Left ventricle myocardium superior (tissue), 1 donor: ENCODE measurements around the gene SPTA1. TPM values are rescaled to one million over a fixed set of nuclear protein-coding genes. Genes with fewer than 3 reads are reported as not detected.
"Not testable (repeated sequence)": the region's sequence is repeated elsewhere in the genome, so short reads cannot be mapped to it uniquely, and the experiment has no call there.

ENCODE experiments used
- ATAC-seq: fragments of 200-7000 bp; cut with Tn5 transposase; one replicate; pipeline ENCODE4 v1.9.1; 2020; ENCODE audit warnings: mild to moderate bottlenecking, moderate library complexity
- DNase-seq: peaks from one replicate; pipeline ENCODE4 v3.0.0-alpha.2; 2020
- intact Hi-C: fragments of 100-400 bp; cut with micrococcal nuclease; formaldehyde crosslinking; loops from one replicate; pipeline ENCODE4 v1.11.0; 2022
- long read RNA-seq: library from polyadenylated mRNA; unstranded; transcript quantifications from one replicate; pipeline ENCODE4 v2.0.0, GENCODE V29; 2021
- total RNA-seq: library from RNA; stranded (reverse); fragmentation: NEBNext Ultra II Directional; extraction: Animal tissue kit (Norgen Biotek cat#: 25700); gene quantifications from one replicate; pipeline ENCODE4 v1.2.1, GENCODE V29; 2021
- donor health status: DM: no; HTN: yes; CAD: no; lungs with severe emphysema.

The SPTA1 gene
- total RNA-seq: not detected
- long read RNA-seq: 0 reads

GRCh38 chr1:158686111-158687009 is at the start of gene SPTA1:
TSS of gene SPTA1 (minus strand) at chr1:158686715. CDS start at chr1:158686517, 198 bp downstream.
- ATAC-seq: no peak
- intact Hi-C loops: no loop called here
- no peak for DNase-seq

GRCh38 chr1:158735848-158736247 is 49.3 kb upstream of the SPTA1 start:
- intact Hi-C loops: no loop called here
- ATAC-seq: no peak

GRCh38 chr1:158732524-158732923 is 46.0 kb upstream of the SPTA1 start:
- ATAC-seq: no peak
- intact Hi-C loops: no loop called here
- no peak for DNase-seq

More at GRCh38 chr1:158735848-158736247, 49.3 kb upstream of the SPTA1 start:
- DNase-seq: no peak

GRCh38 chr1:158731707-158732106 is 45.2 kb upstream of the SPTA1 start:
- DNase-seq (no peak), ATAC-seq (no peak)
- intact Hi-C loops: no loop called here

GRCh38 chr1:158730453-158730852 is 43.9 kb upstream of the SPTA1 start:
- DNase-seq: no peak
- no peak for ATAC-seq
- intact Hi-C loops: no loop called here

GRCh38 chr1:158728510-158729225 is 42.2 kb upstream of the SPTA1 start:
- DNase-seq: no peak
- no peak for ATAC-seq
- intact Hi-C loops: no loop called here

GRCh38 chr1:158724442-158724841 is 37.9 kb upstream of the SPTA1 start:
- ATAC-seq (no peak), DNase-seq (no peak)
- intact Hi-C loops: no loop called here

- intact Hi-C loops: no loop called here
- ATAC-seq: no peak
These were observed 34.1 kb upstream of the SPTA1 start, which contains the start of gene OR6K3 for GRCh38 chr1:158720620-158721019. TSS of gene OR6K3 (minus strand) at chr1:158720720. CDS start at chr1:158718115, 2,605 bp downstream.

GRCh38 chr1:158719664-158720063 is 33.1 kb upstream of the SPTA1 start:
- DNase-seq (no peak), ATAC-seq (no peak)
- intact Hi-C loops: no loop called here

More at GRCh38 chr1:158720620-158721019, 34.1 kb upstream of the SPTA1 start, which contains the start of gene OR6K3:
- DNase-seq: no peak

- intact Hi-C loops: no loop called here
- ATAC-seq: no peak
- DNase-seq: no peak
These were observed 30.8 kb upstream of the SPTA1 start for GRCh38 chr1:158717344-158717743.

- intact Hi-C loops: no loop called here
- no peak for DNase-seq
- no peak for ATAC-seq
These were observed 29.8 kb upstream of the SPTA1 start for GRCh38 chr1:158716335-158716734.

GRCh38 chr1:158714754-158715153 is 28.2 kb upstream of the SPTA1 start:
- DNase-seq: no peak
- intact Hi-C loops: no loop called here
- no peak for ATAC-seq

- no peak for DNase-seq
- intact Hi-C loops: no loop called here
These were observed 24.6 kb upstream of the SPTA1 start for GRCh38 chr1:158711098-158711497.

GRCh38 chr1:158706096-158706495 is 19.6 kb upstream of the SPTA1 start:
- ATAC-seq (no peak), DNase-seq (no peak)
- intact Hi-C loops: no loop called here

More at GRCh38 chr1:158711098-158711497, 24.6 kb upstream of the SPTA1 start:
- no peak for ATAC-seq

GRCh38 chr1:158700552-158700951 is 14.0 kb upstream of the SPTA1 start, which contains the start of gene OR6K2:
TSS of gene OR6K2 (minus strand) at chr1:158700652. CDS start at chr1:158700652, 0 bp downstream.
- DNase-seq (no peak), ATAC-seq (no peak)
- intact Hi-C loops: no loop called here

- intact Hi-C loops: no loop called here
- DNase-seq: no peak
- ATAC-seq: no peak
These were observed 8.1 kb upstream of the SPTA1 start for GRCh38 chr1:158694596-158694995.

- DNase-seq: no peak
- intact Hi-C loops: no loop called here
- no peak for ATAC-seq
These were observed 5.8 kb upstream of the SPTA1 start for GRCh38 chr1:158692356-158692755.

- ATAC-seq (no peak), DNase-seq (no peak)
- intact Hi-C loops: no loop called here
These were observed 5.4 kb upstream of the SPTA1 start for GRCh38 chr1:158691907-158692306.

- DNase-seq, intact Hi-C loops, ATAC-seq: not testable (repeated sequence)
These were observed 4.6 kb upstream of the SPTA1 start for GRCh38 chr1:158691149-158691548.

- ATAC-seq (no peak), DNase-seq (no peak)
- intact Hi-C loops: no loop called here
These were observed 3.4 kb upstream of the SPTA1 start for GRCh38 chr1:158689875-158690274.
